ENCODE measurements around the gene SEC23IP.

DNA sequence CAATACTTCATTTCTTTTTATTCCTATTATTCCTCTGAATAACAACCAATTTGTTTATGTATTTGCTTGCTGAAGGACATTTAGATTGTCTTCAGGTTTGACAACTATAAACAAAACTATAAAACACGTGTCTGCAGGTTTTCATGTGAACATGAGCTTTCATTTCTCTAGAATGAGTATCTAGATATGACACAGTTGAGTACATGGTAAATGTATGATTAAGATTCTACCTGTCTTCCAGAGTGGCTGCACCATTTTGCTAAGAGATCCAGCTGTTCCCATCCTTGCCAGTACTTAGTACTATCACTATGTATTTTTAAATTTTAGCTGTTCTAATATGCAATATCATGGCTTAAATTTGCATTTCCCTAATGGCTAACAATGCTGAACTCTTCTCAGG, 30.0 kb upstream of the SEC23IP start:
- TF ChIP-seq CTCF (IDR thresholded peaks at IDR 0.05) (no peak), POLR2A (IDR thresholded peaks at IDR 0.05) (no peak)
